Frontal cortex (tissue), 4 donors: Measurements from ENCODE around the gene CTIF. TPM values are rescaled to one million over a fixed set of nuclear protein-coding genes. Genes with fewer than 3 reads are reported as not detected.
"Not testable (repeated sequence)": the region's sequence is repeated elsewhere in the genome, so short reads cannot be mapped to it uniquely, and the experiment has no call there.

ENCODE experiments used
- DNase-seq, 2 donors: peaks; one replicate each; pipeline ENCODE4 v3.0.0; 2012; ENCODE audit warnings: low spot score in 2 of 2
- FAIRE-seq: peaks from 2 replicates; lab custom pipeline; 2012; peaks lifted over from hg19 to GRCh38; lab: Jason Lieb, UNC
- total RNA-seq: library from RNA; depleted of rRNA; stranded (reverse); fragments of >200 nt; gene quantifications from one replicate; pipeline ENCODE4 v1.2.3, GENCODE V29; 2014
- donor health status: control.
- donor health status: control.
- donor health status: control.

The CTIF gene
- total RNA-seq, 1 donor from 2014 or later = 42.0 TPM

DNA sequence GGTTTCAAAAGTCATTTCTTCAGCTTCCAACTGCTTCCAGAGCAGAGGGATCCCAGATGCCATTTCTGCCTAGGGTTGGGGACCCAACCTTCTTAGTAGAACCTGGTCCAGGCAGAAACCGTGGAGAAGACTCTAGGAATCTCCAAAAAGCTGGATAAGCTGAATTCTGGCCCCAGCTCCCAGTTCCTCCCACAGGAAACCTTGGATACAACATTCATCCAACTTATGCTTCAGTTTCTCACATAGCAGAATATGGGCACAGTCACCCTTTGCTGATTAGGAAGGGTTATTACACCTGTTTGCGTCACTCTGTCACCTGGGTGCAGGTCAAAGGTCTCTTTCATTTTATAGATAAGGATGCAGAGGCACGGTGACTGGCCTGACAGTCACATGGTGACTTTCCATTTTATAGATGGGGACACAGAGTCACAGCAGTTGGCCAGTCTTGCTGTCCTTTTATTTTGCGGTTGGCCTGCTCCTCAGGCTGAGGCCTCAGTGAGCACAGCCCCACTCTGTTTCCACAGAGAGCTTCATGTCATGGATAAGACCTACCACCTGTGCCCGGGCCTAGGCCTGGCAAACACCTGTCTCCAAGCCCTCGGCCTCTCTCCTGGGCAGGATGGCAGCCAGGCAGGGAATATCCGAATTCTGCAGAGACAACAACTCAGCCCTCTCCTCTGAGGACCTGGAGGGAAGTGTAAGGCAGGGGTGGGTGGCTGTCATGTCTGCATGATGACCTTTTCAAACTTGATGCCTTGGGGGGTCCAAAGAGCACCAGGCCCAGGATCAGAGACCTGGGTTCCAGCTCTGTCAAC, 263.1 kb downstream of the CTIF start:
- DNase-seq (no peak), FAIRE-seq (no peak)

DNA sequence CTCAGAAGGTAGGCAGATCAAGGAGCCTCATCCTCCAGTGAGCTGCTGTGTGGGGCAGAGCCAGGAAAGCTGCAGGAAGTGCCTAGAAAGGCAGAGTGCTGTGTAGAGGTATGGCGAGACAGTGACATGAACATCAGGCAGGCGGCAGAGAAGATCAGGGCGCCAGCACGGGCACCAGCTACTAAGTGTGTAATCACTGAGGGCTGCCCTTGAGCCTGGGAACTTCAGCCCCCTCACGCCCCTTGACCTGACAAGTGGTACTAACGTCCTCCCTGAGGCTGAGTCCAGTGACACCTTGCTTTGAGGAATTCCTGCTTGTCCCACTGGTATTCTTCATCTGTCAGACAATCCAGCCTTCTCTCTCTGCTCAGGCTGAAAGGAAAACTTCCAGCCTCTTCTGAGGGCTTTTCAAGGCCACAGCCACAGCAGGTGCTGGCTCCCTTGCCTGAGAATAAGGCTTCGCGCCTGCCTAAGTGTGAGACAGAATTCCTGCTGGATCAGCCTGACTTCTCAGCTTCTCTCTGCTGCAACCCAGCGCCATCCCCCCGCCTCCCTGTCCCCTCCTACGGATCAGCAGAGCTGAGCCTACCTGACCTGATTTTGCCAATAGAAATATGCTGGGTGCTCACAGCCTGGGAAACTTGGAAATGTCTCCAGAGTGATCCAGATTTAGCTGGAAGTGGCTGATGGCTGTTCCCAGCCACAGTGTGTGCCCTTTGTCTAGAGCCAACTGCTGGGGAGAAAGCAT, 263.9 kb downstream of the CTIF start:
- no peak for FAIRE-seq
- DNase-seq = no peak

DNA sequence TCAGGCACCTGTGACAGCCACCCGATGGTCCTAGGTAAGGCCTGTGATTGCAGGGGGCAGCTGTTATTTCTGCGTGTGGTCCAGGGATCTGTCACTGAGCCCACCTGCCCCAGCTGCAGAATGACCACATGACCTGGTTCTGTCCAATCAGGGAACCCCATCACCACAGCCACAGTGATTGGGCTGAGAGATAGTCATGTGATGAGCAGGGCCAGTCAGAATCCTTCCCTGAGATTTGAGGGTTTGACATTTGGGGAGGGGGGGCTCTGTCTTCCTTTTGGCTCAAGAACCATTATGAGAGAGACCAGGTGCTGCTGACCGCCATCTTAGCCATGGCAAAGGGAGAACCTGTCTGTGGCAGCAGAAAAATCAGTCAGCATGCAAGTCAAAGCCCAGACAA, 264.7 kb downstream of the CTIF start:
- no peak for DNase-seq
- FAIRE-seq = no peak

DNA sequence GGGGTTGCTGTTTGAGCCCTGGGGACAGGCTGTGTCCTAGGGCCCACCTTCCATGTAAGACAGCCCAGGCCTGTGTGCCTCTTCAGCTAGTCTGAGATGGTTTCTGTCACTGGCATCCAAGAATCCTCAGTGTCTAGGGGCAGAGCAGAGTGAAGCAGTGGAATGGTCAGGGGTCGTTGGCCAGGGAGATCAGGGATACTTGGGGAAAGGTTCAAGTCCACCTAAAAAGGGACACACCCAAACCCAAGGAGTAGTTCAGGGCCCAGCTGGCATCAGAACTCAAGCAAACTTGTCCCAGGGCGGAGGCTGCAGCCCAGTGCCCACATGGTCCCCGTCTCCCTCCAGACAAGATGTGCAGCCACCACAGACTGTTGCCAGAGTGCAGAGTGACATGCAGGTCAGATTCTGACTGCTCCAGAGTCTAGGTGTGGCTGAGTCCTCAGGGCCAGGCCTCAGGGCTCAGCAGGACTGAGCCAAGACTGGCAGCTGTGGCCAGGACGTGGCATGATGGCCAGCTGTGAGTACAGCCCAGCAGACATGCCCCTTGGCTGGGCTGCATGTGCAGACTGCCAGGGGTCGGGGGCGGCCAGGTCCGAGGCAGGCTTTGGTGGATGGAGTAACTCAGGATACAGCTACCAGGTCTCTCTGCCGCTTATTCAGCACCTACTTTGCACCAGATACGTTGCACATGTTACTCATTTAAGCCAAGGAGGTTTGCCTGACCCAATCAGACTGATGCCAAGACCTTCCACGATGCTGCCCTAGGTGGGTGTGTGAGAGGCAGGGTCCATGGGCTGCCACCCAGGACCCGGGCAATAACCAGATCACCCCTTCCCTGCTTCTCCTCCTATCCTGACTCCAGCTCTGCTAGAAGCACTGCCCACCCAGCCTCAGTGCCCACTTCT, 265.4 kb downstream of the CTIF start:
- no peak for FAIRE-seq
- DNase-seq = no peak

DNA sequence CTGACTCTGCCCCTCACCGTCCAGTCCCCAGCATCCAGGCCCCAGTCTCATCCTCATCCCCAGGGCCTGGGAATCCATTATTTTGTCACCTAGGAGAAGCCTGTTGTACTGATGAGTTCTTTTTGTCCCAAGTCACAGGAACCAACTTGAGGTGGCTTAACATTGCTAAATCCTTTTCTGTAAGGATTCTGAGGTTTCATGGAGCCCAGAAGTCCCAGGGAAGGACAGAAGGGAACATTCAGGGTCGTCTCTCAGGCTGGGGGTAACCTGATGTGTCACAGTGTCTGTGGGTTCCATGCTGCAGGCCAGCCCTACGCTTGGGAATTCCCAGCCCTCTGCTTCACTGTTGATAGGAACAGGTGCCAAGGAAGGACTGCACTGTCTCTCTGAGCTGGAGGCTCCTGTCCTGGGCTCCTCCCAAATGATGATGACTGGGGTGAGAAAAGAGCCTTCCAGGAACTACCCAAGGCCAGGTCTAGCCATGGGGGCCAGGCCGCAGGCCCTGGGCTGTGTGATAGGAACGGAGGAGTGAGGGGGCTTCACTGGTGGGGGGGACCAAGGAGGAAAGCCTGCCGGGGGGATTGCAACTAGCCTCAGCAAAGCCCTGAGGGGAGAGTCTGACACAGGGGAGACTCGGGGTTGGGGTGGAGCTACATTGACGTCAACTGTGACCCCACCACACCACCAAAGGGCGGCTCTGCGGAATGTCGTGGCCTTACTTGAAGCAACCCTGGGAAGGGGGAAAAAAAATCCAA, 266.2 kb downstream of the CTIF start:
- FAIRE-seq (no peak), DNase-seq (no peak)

DNA sequence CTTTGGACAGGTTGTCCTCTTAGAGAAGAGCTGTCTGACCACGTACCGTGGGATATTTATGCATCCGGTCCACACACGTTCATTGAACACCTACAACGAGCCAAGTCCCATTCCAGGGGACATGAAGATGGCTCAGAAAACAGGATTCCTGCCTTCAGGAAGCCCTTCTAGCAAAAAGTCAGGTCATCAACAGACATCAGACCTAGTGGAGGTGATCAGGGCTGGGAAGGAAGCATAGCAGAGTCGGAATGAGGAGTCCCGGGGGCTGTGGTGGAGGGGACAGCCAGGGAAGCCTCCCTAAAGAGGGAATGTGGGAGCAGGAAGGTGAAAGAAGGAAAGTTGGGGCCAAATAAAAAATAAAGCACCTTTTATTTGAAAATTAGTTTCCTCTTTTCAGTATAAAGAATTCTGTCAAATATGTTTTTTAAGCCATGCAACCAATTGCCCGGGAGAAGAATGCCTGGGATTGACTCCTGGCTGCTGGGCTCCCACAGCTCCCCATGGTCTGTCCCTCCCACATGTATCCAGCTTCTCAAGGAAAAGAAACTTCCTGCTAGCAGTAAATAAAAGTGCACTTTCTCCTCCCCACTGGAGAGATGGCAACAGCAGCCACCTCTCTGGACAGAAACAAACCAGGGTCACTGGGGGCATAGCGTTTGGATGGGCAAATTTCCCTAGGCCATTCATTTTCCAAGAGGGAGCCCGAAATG, 267.1 kb downstream of the CTIF start:
- FAIRE-seq = no peak

DNA sequence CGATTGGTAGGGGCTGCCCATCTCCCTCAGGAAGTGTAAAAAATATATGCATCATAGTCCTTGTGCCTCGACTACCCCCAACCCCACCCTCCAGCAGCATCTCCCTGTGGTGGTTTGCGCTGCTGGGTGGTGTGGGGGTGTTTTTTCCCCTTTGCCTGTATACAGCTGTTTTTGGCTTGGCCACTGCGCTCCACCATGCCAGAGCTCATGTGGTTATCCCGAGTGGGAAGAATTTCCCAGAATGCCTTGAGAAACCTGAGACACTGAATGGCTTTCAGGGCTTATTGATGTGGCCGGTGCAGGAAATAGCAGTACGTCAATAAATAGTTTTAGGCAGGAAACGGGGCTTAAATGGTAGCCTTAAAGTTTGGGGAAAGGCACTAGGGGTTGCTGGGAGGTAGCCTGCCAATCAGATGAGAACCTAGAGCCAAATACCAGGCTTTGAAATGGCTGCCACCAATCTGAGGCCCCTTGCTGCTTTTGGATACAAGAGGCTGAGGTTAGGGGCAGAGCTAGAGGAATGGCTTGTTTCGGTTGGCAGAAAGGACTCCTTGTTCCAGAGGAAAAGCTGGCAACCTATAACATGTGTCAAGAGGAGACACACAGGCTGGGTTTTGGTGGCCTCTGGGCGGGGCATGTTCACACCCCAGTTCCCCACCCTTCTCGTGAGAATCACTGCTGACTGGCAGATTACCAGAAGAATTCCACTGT, 267.9 kb downstream of the CTIF start:
- DNase-seq (no peak), FAIRE-seq (no peak)

More for the DNA sequence above, 267.1 kb downstream of the CTIF start:
- DNase-seq = no peak

DNA sequence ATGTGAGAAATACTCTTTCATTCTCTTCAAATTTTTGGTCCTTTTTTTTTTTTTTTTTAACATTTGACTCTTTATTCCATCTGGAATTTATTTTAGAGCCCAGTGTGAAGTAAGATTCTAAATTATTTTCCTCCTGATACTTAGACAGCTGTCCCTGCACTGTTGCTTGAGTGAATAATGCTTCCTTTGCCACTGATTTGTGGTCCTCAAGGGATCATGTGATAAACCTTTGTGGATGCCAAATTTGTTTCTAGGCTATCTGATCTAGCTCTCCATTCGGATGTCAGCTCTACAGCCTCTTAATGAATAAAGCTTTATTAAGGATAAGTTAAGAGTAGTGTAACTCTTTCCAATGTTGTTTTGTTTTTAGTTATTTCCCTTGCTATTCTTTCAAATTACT, 269.6 kb downstream of the CTIF start:
- FAIRE-seq = no peak
- no peak for DNase-seq

DNA sequence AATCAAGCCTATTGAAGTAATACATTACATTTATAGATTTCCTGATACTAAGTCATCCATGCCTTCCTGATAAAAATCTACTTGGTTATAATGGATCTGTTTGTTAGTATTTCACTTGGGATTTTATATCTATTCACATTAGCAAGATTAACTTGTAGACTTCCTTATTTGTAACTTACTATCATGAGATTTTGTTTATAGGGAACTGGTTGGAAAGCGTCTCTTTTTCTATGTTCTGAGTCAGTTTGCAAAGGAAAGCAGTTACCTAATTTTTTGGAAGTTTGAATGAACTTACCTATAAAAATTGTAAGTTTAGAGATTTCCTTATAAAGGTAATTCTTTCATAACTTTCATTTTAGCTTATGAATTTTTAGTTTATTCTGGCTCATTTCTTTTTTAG, 270.5 kb downstream of the CTIF start:
- DNase-seq (no peak), FAIRE-seq (no peak)

DNA sequence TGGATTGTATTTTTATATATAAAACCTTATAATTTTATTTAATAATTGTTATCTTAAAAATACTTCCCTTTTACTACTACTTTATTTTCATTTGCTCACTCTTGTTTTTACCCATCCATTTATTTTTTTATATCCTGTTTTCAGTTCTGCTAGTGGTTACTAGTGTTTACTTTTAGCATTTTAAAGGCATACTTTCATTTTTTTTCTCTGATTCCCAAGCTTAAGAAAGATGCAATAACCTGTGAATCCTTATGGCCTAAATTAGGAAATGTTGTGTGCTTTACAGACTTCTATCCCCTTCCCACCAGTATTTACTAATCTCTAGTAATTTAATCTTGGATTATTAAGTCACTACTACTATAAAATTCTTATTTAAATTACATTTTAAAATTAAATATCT, 272.0 kb downstream of the CTIF start:
- DNase-seq = no peak
- FAIRE-seq = no peak

DNA sequence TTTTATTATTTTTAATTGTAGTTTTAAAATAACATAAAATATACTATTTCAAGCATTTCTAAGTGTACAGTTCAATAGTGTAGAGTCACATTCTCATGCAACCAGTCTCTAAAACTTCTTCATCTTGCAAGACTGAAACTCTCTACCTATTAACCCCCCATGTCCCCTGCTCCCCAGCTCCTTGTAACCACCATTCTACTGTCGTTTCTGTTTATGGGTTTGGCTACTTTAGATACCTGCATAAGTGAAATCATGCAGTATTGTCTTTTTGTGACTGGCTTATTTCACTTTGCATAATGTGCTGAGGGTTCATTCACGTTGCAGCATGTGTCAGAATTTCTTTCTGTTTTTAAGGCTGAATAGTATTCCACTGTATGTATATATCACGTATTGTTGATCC, 272.6 kb downstream of the CTIF start:
- FAIRE-seq (no peak), DNase-seq (no peak)

DNA sequence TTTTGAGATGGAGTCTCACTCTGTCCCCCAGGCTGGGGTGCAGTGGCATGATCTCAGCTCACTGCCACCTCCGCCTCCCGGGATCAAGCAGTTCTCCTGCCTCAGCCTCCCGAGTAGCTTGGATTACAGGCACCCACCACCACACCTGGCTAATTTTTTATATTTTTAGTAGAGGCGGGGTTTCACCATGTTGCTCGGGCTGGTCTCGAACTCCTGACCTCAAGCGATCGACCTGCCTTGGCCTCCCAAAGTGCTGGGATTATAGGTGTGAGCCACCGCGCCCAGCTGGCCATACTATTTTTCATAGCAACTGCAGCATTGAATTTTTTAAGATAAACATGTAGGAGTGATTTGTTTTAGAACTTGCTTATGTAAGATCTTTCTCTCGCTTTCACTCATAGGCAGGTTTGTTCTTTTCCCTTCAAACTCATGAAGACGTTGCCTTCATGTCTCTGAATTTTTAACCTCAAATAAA, 273.2 kb downstream of the CTIF start:
- not testable (repeated sequence) for DNase-seq, FAIRE-seq

DNA sequence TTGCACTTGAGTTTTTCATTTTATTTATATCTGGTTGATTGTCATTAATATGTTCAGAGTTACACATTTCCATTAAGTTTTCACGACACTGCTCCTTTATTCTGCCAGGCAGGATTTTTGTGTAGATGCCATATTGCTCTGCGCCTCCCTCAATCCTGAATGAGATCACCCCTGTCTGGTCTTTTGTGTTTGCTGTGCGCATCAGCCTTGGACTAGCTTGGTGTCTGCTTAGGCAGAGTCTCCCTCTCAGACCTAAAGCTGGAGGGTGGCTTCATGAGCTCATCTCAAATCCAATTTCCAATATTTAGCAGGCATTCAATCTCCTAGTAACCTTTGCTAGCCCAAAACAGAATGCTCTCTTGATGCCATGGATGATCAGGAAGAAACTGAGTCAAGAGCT, 274.5 kb downstream of the CTIF start:
- DNase-seq = no peak
- no peak for FAIRE-seq

DNA sequence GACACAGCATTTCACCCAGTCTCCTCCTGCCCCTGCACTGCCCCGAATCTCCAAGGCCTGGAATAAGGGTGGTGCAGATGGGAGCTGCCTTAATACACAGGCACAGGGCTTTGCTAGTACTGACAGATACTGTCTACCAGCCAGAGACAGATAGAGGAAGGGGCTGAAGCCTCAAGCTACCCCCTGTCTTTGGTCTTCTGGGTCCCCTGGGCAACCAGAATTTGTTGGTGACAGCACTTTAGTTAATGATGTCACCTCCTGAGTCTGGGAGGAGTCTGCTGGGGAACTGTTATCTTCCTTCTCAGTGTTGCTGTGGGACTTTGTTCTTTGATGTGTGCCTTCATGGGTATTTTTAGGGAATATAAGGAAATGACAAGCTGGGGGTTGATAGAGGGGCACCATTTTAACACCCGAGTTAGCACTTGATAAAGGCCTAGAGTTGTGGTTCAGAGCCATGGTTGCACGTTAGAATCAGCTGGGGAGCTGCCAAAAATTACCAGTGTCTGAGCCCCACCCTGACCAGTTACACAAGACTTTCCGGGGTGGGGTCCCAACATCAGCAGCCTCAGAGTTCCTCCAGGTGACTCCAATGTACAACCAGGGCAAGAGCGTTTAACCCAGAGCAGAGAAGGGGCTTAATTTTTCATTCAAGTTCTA, 275.1 kb downstream of the CTIF start:
- FAIRE-seq (no peak), DNase-seq (no peak)

DNA sequence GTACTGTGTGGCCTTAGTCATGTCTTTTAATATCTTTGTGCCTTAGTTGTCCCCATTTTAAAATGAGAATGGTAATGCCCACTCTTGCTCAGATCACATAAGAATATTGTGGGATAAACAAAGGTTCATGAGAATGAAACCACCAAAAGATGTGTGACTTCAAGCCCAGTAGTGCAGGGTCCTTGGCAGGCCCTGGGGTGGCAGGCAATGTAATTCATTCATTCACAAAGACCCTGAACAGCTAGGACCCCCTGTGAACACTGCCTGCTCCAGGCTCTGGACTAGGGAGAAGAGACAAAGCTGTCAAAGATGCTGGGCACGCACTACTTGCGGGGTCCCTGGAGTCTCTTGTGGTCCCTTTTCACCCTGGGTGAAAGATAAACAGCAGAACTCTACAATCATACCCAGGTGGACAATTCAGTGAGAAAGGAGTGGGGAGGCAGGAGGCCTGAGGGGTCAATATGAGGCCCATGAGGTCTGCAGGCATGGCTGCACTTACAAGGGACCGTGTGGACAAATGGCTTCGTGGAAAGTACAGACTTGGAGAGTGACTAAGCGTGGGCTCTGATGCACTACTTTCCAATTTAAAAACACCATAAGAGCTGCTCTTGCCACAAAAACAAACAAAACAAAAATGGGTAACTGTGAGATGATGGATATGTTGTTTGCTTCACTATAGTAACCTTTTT, 275.8 kb downstream of the CTIF start:
- FAIRE-seq (no peak), DNase-seq (no peak)

DNA sequence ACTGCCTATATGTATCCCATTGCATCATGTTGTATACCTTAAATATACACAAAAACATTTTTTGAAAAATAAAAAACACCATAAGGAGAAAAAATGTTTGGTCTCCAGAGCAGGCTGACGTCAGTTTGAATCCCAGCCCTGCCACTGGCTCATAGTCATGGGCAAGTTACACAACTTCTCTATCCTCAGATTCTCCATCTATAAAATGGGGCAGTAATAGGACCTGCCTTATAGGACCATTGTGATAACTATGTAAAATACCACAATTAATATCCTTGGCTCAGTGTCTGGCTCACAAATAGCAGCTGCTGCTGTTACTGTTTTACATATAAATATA, 276.3 kb downstream of the CTIF start:
- no peak for FAIRE-seq
- no peak for DNase-seq

DNA sequence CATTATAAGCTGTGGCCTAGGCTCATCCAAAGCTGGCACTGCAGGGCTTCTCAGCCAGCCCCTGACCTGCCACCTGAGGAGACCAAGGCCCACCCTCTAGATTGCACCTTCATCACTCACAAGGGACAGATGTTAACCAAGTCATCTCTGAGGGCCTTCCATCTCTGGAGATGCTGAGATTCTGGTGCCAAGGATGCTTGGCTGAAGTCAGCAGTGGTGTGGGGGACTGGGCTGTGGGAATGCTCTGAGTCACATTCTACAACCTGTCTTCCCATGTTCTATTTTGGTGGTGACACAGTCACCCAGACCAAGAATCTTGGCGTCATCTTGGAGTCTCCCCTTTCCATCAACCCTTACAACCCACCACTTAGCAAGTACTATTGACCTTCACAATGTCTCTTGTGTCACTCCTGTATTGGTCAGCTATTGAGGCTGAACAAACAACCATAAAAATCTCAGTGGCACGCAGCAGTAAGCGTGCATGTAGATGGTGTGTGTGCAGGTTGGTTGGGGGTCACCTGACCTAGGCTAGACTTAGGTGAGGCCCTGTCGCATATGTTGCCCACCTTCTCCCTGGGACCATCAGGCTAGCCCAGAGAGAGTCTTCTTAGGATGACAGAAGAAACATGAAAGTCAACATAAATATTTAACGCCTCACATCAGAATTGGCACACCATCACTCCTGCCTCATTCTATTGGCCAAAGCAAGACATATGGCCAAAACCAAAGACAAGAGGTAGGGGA, 276.9 kb downstream of the CTIF start:
- DNase-seq = no peak

More for the DNA sequence above, 276.9 kb downstream of the CTIF start:
- no peak for FAIRE-seq
